Endothelial cell of umbilical vein (primary cell): ENCODE results near the gene NEMP2. TPM values are rescaled to one million over a fixed set of nuclear protein-coding genes. Genes with fewer than 3 reads are reported as not detected.

Experiments used
- BruUV-seq: library from RNA; stranded (reverse); fragments of 400-500 nt; replicated peaks from 2 replicates; lab custom pipeline; 2021; lab: Mats Ljungman, UMichigan
- CTCF ChIA-PET: fragments of 300-600, 350-600 bp; sonication (Branson Sonifier 250); formaldehyde crosslinking; loops from one replicate; lab custom pipeline; 2021; ENCODE audit warnings: antibody characterized with exemption, inconsistent platforms; lab: Charles Lee
- POLR2A ChIA-PET: fragments of 300-600, 350-600 bp; sonication (Branson Sonifier 250); formaldehyde crosslinking; loops from one replicate; lab custom pipeline; 2021; ENCODE audit warnings: antibody characterized with exemption, inconsistent platforms; lab: Charles Lee
- DNase-seq: peaks from one replicate; pipeline ENCODE4 v3.0.0-alpha.2; 2011; ENCODE audit warnings: low read depth, low spot score
- FAIRE-seq: peaks from 2 replicates; lab custom pipeline; 2011; peaks lifted over from hg19 to GRCh38; lab: Jason Lieb, UNC
- H2AFZ ChIP-seq: 2 replicates; pipeline ENCODE4 v1.6.0; 2012; ENCODE audit warnings: low read depth, low read length, control low read depth, inconsistent platforms
- H3K27ac ChIP-seq: 2 replicates; pipeline ENCODE4 v1.5.1; 2011; ENCODE audit warnings: low read depth, mild to moderate bottlenecking, control low read depth, low read length, moderate library complexity; ENCODE audit not compliant: insufficient read depth
- H3K27me3 ChIP-seq, 2 experiments: 2 replicates each; pipeline versions ENCODE4 v1.6.0 to v1.6.1; 2011; ENCODE audit warnings: low read length in 2 of 2, mixed read lengths in 1 of 2; ENCODE audit not compliant: control insufficient read depth in 2 of 2, insufficient read depth in 2 of 2
- H3K36me3 ChIP-seq, 2 experiments: 2 replicates in 1 of 2; 3 replicates in 1 of 2; pipeline ENCODE4 v1.5.1; 2011; ENCODE audit warnings: low read length in 2 of 2, mild to moderate bottlenecking in 1 of 2, moderate library complexity in 1 of 2; ENCODE audit not compliant: control insufficient read depth in 2 of 2, insufficient read depth in 2 of 2; ENCODE audit errors: extremely low read depth in 1 of 2
- H3K4me1 ChIP-seq: 3 replicates; pipeline ENCODE4 v1.5.1; 2011; ENCODE audit warnings: mild to moderate bottlenecking, low read length; ENCODE audit not compliant: control insufficient read depth, insufficient read depth; ENCODE audit errors: extremely low read depth
- H3K4me2 ChIP-seq: 2 replicates; pipeline ENCODE4 v1.6.1; 2011; ENCODE audit warnings: low read length, control low read depth, mixed read lengths; ENCODE audit not compliant: insufficient read depth
- H3K4me3 ChIP-seq, 3 experiments: fragments of 200-600 bp in 1 of 3; sonication (generic), shearing (Covaris generic) in 1 of 3; replicated peaks in 1 of 3; 2 replicates each; pipeline ENCODE4 v1.5.1; 2011 to 2016; ENCODE audit warnings: control low read depth in 3 of 3, low read length in 3 of 3, mild to moderate bottlenecking in 2 of 3, inconsistent platforms in 1 of 3, low read depth in 1 of 3, moderate library complexity in 1 of 3; ENCODE audit not compliant: insufficient read depth in 1 of 3
- H3K79me2 ChIP-seq: 2 replicates; pipeline ENCODE4 v1.6.0; 2012; ENCODE audit warnings: low read length, inconsistent platforms; ENCODE audit not compliant: control insufficient read depth, insufficient read depth
- H3K9ac ChIP-seq: replicated peaks from 2 replicates; pipeline ENCODE3; 2011; ENCODE audit warnings: low read length, control low read depth; ENCODE audit not compliant: insufficient read depth; ENCODE audit errors: extremely low read depth
- H3K9me1 ChIP-seq: replicated peaks from 3 replicates; pipeline ENCODE4 v1.6.0; 2011; ENCODE audit warnings: mild to moderate bottlenecking, low read length; ENCODE audit not compliant: control insufficient read depth, insufficient read depth; ENCODE audit errors: extremely low read depth
- H3K9me3 ChIP-seq: replicated peaks from 2 replicates; pipeline ENCODE4 v1.5.1; 2012; ENCODE audit warnings: low read length, inconsistent platforms; ENCODE audit not compliant: control insufficient read depth, insufficient read depth
- H4K20me1 ChIP-seq: replicated peaks from 2 replicates; pipeline ENCODE3; 2011; ENCODE audit warnings: mild to moderate bottlenecking, low read length; ENCODE audit not compliant: control insufficient read depth, insufficient read depth; ENCODE audit errors: extremely low read depth
- EZH2 ChIP-seq: IDR thresholded peaks from 2 replicates; pipeline ENCODE4 v1.6.1; 2012; ENCODE audit warnings: borderline replicate concordance, low read depth, mild to moderate bottlenecking, moderate library complexity, low read length, inconsistent platforms; ENCODE audit not compliant: severe bottlenecking
- FOS ChIP-seq: IDR thresholded peaks from 2 replicates; pipeline ENCODE4 v1.6.1; 2011; ENCODE audit warnings: mild to moderate bottlenecking, low read length, moderate library complexity, borderline replicate concordance; ENCODE audit not compliant: insufficient read depth
- GATA2 ChIP-seq: IDR thresholded peaks from 2 replicates; pipeline ENCODE4 v1.7.0; 2011; ENCODE audit warnings: low read depth, mild to moderate bottlenecking, moderate library complexity, mixed read lengths, low read length; ENCODE audit not compliant: insufficient read length, insufficient read depth
- JUN ChIP-seq: IDR thresholded peaks from 2 replicates; pipeline ENCODE4 v1.6.1; 2011; ENCODE audit warnings: borderline replicate concordance, low read depth; ENCODE audit not compliant: insufficient read length, insufficient read depth
- MYC ChIP-seq: IDR thresholded peaks from one replicate; pipeline ENCODE4 v1.6.1; 2011; ENCODE audit warnings: mild to moderate bottlenecking, low read depth, low read length
- POLR2A ChIP-seq: IDR thresholded peaks from 2 replicates; pipeline ENCODE4 v1.6.1; 2012; ENCODE audit warnings: low read depth, mild to moderate bottlenecking, control low read depth, low read length
- POLR2AphosphoS5 ChIP-seq: IDR thresholded peaks from 2 replicates; pipeline ENCODE4 v1.6.1; 2012; ENCODE audit warnings: low read depth, mild to moderate bottlenecking, control low read depth, low read length, moderate library complexity; ENCODE audit not compliant: insufficient read depth
- dilution Hi-C: fragments of 300-500 bp; cut with MboI; formaldehyde crosslinking; loops from one replicate; pipeline ENCODE4 v1.15.0; 2019; ENCODE audit warnings: low sequenced_read_pairs; ENCODE audit not compliant: extremely low pct_ligation_motif_present
- intact Hi-C: fragments of 100-400 bp; cut with micrococcal nuclease; formaldehyde crosslinking; loops from one replicate; pipeline ENCODE4 v1.10.0; 2022
- polyA plus RNA-seq, 4 experiments: library from polyadenylated mRNA; depleted of rRNA in 3 of 4; stranded (reverse) in 3 of 4; unstranded in 1 of 4; fragments of >200 nt; gene quantifications; 2 replicates each; pipeline versions ENCODE4 v1.2.1 to v1.2.3, GENCODE V29; 2011 to 2012; ENCODE audit warnings: missing spikeins in 1 of 4
- total RNA-seq: library from RNA; stranded (reverse); gene quantifications from 2 replicates; pipeline ENCODE4 v1.2.3, GENCODE V29; 2021
- TF ChIP-seq, protein P1 (sequence below): IDR thresholded peaks from 2 replicates; pipeline ENCODE4 v1.6.1; 2011; ENCODE audit not compliant: insufficient read depth, insufficient read length
- TF ChIP-seq, protein P2 (sequence below), 2 donors: IDR thresholded peaks; 1 replicate in 1 of 2; 2 replicates in 1 of 2; pipeline ENCODE4 v1.5.1; 2011; ENCODE audit warnings: low read length in 2 of 2, mild to moderate bottlenecking in 2 of 2, moderate library complexity in 2 of 2, control low read depth in 1 of 2, inconsistent platforms in 1 of 2, low read depth in 1 of 2; ENCODE audit not compliant: insufficient read depth in 1 of 2; ENCODE audit errors: extremely low read depth in 1 of 2

Gene NEMP2
- total and polyA plus RNA-seq, 2 donors (not counting 3 experiments of a cell fraction or from before 2014, with no cell fraction given) = 3.1 to 8.4 TPM

DNA sequence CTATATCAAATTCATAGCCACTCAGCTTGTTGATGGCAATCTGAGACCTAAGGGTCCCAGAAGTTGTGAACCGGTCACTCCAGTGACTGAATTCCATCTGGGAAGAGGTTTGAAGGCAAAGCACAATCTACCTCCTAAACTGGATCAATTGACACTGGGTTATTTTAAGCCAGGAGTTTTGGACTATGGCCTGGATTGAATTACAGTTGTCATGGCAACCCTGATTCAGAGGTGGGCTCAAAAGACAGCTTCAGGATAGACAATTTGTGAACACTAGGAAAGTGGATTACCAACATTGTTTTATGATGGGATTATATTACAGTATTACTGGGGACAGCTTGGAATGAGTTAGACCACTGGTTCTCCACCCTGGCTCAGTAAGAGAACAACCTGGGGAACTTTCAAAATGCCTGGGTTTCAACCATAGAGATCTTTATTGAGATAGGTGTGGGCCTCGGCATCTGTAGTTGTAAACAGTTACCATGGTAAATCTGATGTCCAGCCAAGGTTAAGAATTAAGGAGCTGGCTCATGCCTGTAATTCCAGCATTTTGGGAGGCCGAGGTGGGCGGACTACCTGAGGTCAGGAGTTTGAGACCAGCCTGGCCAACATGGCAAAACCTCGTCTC, 67.6 kb downstream of the NEMP2 start:
- H3K27me3 ChIP-seq = no peaks in the 10 kb centered on the region
- no peak for FAIRE-seq
- H4K20me1 ChIP-seq = no peaks in the 10 kb centered on the region
- no peak for TF ChIP-seq GATA2
- no peak for TF ChIP-seq MYC
- TF ChIP-seq, protein P1, sequence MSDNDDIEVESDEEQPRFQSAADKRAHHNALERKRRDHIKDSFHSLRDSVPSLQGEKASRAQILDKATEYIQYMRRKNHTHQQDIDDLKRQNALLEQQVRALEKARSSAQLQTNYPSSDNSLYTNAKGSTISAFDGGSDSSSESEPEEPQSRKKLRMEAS = no peak
- no peak for TF ChIP-seq FOS
- TF ChIP-seq POLR2AphosphoS5 = no peak
- TF ChIP-seq JUN = no peak
- TF ChIP-seq, protein P2, sequence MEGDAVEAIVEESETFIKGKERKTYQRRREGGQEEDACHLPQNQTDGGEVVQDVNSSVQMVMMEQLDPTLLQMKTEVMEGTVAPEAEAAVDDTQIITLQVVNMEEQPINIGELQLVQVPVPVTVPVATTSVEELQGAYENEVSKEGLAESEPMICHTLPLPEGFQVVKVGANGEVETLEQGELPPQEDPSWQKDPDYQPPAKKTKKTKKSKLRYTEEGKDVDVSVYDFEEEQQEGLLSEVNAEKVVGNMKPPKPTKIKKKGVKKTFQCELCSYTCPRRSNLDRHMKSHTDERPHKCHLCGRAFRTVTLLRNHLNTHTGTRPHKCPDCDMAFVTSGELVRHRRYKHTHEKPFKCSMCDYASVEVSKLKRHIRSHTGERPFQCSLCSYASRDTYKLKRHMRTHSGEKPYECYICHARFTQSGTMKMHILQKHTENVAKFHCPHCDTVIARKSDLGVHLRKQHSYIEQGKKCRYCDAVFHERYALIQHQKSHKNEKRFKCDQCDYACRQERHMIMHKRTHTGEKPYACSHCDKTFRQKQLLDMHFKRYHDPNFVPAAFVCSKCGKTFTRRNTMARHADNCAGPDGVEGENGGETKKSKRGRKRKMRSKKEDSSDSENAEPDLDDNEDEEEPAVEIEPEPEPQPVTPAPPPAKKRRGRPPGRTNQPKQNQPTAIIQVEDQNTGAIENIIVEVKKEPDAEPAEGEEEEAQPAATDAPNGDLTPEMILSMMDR (IDR thresholded peaks at IDR 0.05; ENCODE audit: extremely low read depth in 1 of 2, insufficient read depth in 1 of 2, low read depth in 1 of 2, low read length in 2 of 2) = no peak
- no peak for TF ChIP-seq EZH2
- TF ChIP-seq POLR2A = no peak
- intact Hi-C loops (no loop called here), dilution Hi-C loops (no loop called here)
- H3K36me3 ChIP-seq = no peaks in the 10 kb centered on the region
- CTCF ChIA-PET = no interaction called here
- POLR2A ChIA-PET = no interaction called here
- H3K9me1 ChIP-seq = no peaks in the 10 kb centered on the region
- no peaks in the 10 kb centered on the region for H3K79me2 ChIP-seq
- H3K4me1 ChIP-seq = peaks cover 9% of the 10 kb centered on the region
- no peak overlapping the region for H3K9ac ChIP-seq
- H3K4me2 ChIP-seq = no peak overlapping the region
- H3K9me3 ChIP-seq = no peaks in the 10 kb centered on the region
- no peak overlapping the region for H3K4me3 ChIP-seq
- no peak for DNase-seq
- no peak overlapping the region for H2AFZ ChIP-seq
- no TSS peak for BruUV-seq
- no peak overlapping the region for H3K27ac ChIP-seq
